Activated CD4-positive, CD25-positive, alpha-beta regulatory T cell treated with anti-CD3 and anti-CD28 coated beads, Interleukin-2, amount 50 U/mL, for 16 hours (primary cell): ENCODE measurements around the gene AMZ2.
"Not testable (repeated sequence)": the region's sequence is repeated elsewhere in the genome, so short reads cannot be mapped to it uniquely, and the experiment has no call there.

Source experiments
- DNase-seq: peaks from one replicate; pipeline ENCODE4 v3.0.0-alpha.2; 2020; ENCODE audit warnings: low read depth, low spot score

The AMZ2 gene

DNA sequence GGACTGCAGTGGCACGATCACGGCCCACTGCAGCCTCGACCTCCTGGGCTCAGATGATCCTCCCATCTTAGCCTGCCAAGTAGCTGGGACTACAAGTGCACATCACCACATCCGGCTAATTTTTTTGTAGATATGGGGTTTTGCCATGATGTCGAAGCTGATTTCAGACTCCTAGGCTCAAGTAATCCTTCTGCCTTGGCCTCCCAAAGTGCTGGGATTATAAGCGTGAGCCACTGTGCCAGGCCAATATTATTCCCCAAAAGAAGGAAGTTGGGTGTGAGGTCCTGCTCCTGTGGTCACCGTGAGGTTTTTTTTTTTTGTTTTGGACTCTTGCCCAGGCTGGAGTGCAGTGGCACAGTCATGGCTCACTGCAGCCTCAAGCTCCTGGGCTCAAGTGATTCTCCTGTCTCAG, 1.5 kb downstream of the AMZ2 start:
- DNase-seq: no peak

GRCh38 chr17:68253426-68253825, 5.6 kb downstream of the AMZ2 start:
- not testable (repeated sequence) for DNase-seq

DNA sequence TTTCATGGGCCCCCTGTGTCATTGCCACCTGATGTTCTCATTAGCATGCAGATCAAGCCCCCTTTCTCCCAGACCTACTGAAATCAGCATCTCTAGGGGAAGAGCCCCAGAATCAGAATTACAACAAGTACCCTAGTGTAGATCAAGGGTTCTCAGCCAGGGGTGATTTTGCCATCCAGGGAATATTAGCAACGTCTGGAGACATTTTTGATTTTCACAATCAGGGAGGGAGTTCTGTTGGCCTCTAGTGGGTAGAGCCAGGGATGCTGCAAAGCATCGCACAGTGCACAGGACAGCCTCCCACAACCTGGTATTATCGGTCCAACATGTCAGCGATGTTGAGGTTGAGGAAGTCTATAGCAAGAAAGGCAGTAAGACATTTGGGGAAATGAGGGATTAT, 7.3 kb downstream of the AMZ2 start:
- no peak for DNase-seq

GRCh38 chr17:68255731-68256538, 8.1 kb downstream of the AMZ2 start:
- DNase-seq: no peak

GRCh38 chr17:68256701-68257100, 8.9 kb downstream of the AMZ2 start:
- DNase-seq: not testable (repeated sequence)

GRCh38 chr17:68257934-68258333, 10.1 kb downstream of the AMZ2 start:
- DNase-seq: no peak

GRCh38 chr17:68258890-68259647, 11.2 kb downstream of the AMZ2 start:
- peak; percentile 48 for DNase-seq

GRCh38 chr17:68259648-68259951, 11.8 kb downstream of the AMZ2 start:
- not testable (repeated sequence) for DNase-seq

GRCh38 chr17:68260051-68260762, 12.4 kb downstream of the AMZ2 start:
- no peak for DNase-seq

GRCh38 chr17:68262467-68262866, 14.6 kb downstream of the AMZ2 start:
- DNase-seq: not testable (repeated sequence)

DNA sequence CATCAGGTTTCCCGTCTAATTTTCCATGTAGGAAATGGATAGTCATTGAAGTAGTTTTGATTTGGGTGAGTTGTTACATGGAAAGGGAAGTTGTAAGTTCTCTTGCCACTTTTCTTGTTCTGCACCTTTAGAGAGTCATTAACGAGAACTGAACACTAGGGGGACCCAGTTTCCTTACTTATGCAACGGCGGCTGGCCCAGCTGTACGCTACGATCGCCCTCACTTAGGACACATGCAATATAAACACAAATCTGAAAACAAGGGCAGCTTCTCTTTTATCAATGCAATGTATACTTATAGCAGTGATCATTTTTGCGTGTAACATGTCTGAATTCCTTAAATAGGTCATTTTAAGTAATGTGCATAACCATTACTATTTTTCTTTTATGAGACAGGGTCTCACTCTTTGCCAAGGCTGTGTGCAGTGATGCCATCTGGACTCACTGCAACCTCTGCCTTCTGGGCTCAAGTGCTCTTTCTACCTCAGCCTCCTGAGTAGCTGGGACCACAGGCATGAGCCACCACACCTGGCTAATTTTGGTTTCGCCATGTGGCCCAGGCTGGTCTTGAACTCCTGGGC, 15.3 kb downstream of the AMZ2 start:
- not testable (repeated sequence) for DNase-seq

GRCh38 chr17:68265833-68266232, 18.0 kb downstream of the AMZ2 start:
- DNase-seq: not testable (repeated sequence)

GRCh38 chr17:68273722-68274121, 25.9 kb downstream of the AMZ2 start:
- DNase-seq: no peak

DNA sequence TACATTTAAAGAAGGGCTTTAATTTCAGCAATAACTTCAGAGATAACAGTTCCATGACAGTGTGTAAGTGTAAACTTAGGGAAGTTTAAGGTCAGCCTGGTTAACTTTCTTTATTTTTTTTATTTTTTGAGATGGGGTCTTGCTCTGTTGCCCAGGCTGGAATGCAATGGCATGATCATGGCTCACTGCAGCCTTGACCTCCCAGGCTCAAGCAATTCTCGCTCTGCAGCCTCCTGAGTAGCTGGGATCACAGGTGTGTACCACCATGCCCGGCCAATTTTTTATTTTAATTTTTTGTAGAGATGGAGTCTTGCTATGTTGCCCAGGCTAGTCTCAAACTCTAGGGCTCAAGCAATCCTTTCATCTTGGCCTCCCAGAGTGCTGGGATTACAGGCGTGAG, 28.5 kb downstream of the AMZ2 start:
- not testable (repeated sequence) for DNase-seq

DNA sequence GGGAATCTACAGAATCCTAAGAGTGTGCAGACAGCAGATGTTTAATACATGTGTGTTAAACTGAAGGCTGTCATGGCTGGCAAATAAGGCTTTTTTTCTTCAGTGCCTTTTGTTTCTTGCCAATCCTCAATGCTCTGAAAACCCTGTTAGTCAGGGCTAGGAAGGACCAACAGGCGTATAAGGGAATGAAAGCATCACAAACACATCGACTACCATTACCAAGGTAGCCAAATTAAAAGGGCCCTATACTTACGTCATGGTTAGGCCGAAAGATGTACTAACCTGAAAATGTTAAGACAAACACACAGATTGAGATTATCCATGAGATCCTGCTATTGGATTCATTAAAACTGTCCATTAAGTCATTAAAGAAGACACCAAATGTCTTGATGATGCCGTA, 30.0 kb downstream of the AMZ2 start:
- no peak for DNase-seq

GRCh38 chr17:68281965-68282364, 34.1 kb downstream of the AMZ2 start:
- DNase-seq: not testable (repeated sequence)

DNA sequence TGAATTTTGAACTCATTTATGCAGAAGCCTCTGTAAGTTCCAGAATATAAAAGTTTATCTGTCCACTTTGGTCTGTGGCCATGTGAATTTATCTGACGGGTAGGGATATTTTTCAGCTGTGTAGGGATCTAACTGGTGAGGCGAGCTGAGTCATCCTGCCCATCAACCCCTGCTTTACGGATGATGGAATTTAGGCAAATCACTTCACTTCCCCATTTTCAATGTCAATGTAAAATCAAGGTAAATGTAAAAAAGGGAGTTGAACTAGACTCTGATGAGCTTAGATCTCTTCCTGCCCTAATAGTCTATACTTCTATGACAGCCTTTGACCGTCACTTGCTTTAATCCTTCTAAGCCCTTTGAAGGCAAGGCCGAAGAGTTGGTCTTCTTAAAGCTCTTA, 40.5 kb downstream of the AMZ2 start:
- DNase-seq: no peak

DNA sequence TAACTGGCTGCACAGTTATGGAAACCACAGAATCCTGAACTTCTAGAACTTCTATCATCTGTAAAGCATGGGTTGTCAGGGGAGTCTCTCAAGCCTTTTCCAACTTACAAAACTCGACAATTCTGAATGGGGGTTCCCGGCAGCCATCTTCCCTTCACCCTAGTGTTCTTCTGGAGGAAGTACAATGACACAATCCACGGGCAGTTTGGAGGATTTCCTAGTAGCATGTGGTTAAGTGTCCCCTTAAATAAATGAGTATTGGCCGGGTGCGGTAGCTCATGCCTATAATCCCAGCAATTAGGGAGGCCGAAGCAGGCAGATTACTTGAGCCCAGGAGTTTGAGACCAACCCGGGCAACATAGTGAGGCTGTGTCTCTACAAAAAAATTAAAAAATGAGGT, 41.0 kb downstream of the AMZ2 start:
- no peak for DNase-seq

GRCh38 chr17:68289473-68289872, 41.6 kb downstream of the AMZ2 start:
- DNase-seq: no peak

DNA sequence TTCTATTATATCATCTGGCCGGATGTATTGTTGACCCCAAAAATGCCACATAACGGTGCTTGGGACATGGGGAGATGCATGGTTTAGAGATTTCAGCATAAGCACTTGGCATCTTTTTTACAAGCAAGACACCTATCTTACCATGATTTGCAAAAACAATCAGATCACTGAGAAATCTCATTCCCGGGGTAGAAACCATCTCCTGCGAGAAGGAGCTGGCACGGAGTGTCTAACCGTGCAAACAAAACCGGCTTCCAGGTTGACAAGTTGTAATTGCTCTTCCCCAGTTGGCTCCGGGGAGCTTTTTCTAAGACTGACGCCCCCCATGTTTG, 42.1 kb downstream of the AMZ2 start:
- no peak for DNase-seq

DNA sequence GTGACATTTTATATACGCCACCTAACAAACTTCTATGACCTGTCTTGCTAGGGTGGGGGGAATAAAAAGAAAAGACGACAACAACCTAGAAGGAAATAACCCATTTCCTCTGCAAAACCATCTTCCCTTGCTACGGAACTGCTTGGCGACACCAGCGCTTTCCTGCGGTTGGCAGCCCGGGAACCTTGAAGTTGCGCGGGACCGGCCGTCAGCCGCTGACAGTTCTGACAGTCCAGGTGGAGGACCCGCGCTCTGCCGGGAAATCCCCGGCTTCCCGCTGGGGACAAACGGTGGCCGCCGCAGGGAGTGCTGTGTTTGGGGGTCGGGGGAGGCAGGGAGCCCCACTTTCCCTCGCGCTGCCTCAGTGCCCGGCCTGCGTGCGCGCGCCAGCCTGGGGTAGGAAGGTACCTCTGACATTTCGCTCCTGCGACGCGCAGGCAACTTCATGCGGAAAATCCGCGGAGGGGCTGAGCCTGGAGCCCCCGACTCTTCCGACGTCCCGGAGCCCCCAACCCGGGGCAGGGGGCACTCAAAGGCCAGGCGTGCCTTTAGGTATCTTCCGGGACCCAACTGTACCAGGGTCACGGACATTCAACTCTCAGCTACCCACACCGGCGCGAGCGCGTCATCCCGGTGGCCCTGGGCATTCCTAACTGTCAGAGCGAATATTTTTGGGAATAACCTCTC, 42.6 kb downstream of the AMZ2 start:
- DNase-seq: no peak
